ENCODE data around the gene GAGE10. TPM values are rescaled to one million over a fixed set of nuclear protein-coding genes. Genes with fewer than 3 reads are reported as not detected.
"Not testable (repeated sequence)": the region's sequence is repeated elsewhere in the genome, so short reads cannot be mapped to it uniquely, and the experiment has no call there.

The GAGE10 gene
- polyA plus RNA-seq, 4 donors = not detected

DNA sequence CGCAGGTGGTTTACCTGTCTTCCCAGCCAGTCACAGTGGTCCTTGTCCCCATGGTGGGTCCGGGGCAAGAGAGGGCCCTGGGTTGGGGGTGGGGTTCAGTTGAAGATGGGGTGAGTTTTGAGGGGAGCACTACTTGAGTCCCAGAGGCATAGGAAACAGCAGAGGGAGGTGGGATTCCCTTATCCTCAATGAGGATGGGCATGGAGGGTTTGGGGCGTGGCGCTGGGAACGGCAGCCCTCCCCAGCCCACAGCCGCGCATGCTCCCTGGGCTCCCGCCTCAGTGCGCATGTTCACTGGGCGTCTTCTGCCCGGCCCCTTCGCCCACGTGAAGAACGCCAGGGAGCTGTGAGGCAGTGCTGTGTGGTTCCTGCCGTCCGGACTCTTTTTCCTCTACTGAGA lies 18.3 kb downstream of the GAGE10 start, which contains the start of gene GAGE12J:
Gene GAGE12J, plus strand, starts transcription at position 301 of the 400 bp plus-strand sequence. CDS start 1,157 bp downstream, outside the sequence.
- not testable (repeated sequence) for H3K36me3 ChIP-seq (ENCODE audit: control insufficient read depth in 3 of 3, insufficient read depth in 2 of 3, low read depth in 1 of 3, low read length in 3 of 3); H3K27ac ChIP-seq (ENCODE audit: low read depth in 1 of 3, low read length in 2 of 3); H3K4me1 ChIP-seq (ENCODE audit: control insufficient read depth in 3 of 3, insufficient read depth in 2 of 3, low read depth in 1 of 3, low read length in 2 of 3); H3K27me3 ChIP-seq (ENCODE audit: control insufficient read depth in 3 of 3, insufficient read depth in 3 of 3, low read length in 3 of 3); H3K4me3 ChIP-seq (ENCODE audit: low read depth in 1 of 3, low read length in 3 of 3); FAIRE-seq; DNase-seq; H3K9me3 ChIP-seq (ENCODE audit: control insufficient read depth in 2 of 2, insufficient read depth in 1 of 2, low read depth in 1 of 2, low read length in 1 of 2)
- WGBS, 3 donors = no CpG with 5 or more reads among the region's 16 CpGs

DNA sequence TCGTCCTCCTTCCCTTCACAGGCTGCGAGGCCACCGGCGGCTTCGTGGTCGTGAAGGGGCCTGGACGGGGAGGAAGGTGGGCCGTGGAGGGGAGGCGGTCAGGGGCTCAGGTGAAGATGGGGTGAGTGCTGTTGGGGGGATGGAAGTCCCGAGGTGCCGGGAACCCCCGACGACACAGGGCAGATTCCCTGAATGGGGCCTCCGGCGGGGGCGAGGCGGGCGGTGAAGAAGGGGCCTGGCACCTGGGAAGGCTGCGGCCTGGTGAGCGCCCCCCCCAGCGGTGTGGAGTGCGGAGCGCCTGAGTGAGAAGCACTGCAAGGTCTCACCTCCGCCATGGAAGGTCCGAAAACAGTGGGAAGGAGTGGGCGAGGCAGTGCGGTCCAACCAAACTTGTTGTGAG lies 18.8 kb downstream of the GAGE10 start:
- H3K27ac ChIP-seq (ENCODE audit: low read depth in 1 of 3, low read length in 2 of 3); H3K27me3 ChIP-seq (ENCODE audit: control insufficient read depth in 3 of 3, insufficient read depth in 3 of 3, low read length in 3 of 3); H3K4me1 ChIP-seq (ENCODE audit: control insufficient read depth in 3 of 3, insufficient read depth in 2 of 3, low read depth in 1 of 3, low read length in 2 of 3); FAIRE-seq; H3K4me3 ChIP-seq (ENCODE audit: low read depth in 1 of 3, low read length in 3 of 3); H3K36me3 ChIP-seq (ENCODE audit: control insufficient read depth in 3 of 3, insufficient read depth in 2 of 3, low read depth in 1 of 3, low read length in 3 of 3); DNase-seq; H3K9me3 ChIP-seq (ENCODE audit: control insufficient read depth in 2 of 2, insufficient read depth in 1 of 2, low read depth in 1 of 2, low read length in 1 of 2): not testable (repeated sequence)
- WGBS, 3 donors = 80% methylated on average over 1 of the region's 27 CpGs; no CpG with 5 or more reads in 2 of the 3 donors

DNA sequence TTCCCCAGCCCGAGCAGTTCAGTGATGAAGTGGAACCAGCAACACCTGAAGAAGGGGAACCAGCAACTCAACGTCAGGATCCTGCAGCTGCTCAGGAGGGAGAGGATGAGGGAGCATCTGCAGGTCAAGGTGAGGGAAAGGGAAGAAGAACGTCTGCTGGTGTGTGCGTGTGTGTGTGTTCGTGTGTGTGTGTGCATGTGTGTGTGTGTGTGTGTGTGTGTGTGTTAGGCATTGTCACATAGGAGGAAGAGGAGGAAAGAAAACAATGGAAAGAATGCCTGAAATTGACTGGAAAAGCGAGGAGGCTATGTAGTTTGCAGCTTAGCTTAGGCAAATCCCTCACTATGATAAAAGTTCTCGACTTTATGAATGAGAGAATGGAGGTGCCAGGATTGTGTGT lies 20.3 kb downstream of the GAGE10 start:
- not testable (repeated sequence) for H3K27ac ChIP-seq (ENCODE audit: low read depth in 1 of 3, low read length in 2 of 3); H3K36me3 ChIP-seq (ENCODE audit: control insufficient read depth in 3 of 3, insufficient read depth in 2 of 3, low read depth in 1 of 3, low read length in 3 of 3); H3K27me3 ChIP-seq (ENCODE audit: control insufficient read depth in 3 of 3, insufficient read depth in 3 of 3, low read length in 3 of 3); H3K4me3 ChIP-seq (ENCODE audit: low read depth in 1 of 3, low read length in 3 of 3); FAIRE-seq; H3K9me3 ChIP-seq (ENCODE audit: control insufficient read depth in 2 of 2, insufficient read depth in 1 of 2, low read depth in 1 of 2, low read length in 1 of 2); H3K4me1 ChIP-seq (ENCODE audit: control insufficient read depth in 3 of 3, insufficient read depth in 2 of 3, low read depth in 1 of 3, low read length in 2 of 3); DNase-seq
- 100% methylated on average over 1 of the region's 7 CpGs; no CpG with 5 or more reads in 2 of the 3 donors for WGBS, 3 donors

DNA sequence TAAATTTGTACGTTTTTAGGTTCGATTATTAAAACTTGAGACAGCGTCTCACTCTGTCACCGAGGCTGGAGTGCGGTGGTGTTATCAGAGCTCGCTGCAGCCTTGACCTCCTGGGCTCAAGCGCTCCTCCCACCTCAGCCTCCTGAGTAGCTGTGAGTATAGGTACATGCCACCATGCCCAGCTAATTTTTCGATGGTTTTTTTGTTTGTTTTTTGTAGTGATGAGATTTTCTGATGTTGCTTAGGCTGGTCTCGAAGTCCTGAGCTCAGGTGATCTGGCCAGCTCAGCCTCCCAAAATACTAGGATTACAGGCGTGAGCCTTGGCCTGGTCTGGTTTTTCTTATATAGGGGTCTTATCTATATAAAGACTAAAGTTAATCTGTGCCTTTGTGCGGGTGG lies 27.0 kb downstream of the GAGE10 start:
- H3K36me3 ChIP-seq (ENCODE audit: control insufficient read depth in 3 of 3, insufficient read depth in 2 of 3, low read depth in 1 of 3, low read length in 3 of 3); H3K27me3 ChIP-seq (ENCODE audit: control insufficient read depth in 3 of 3, insufficient read depth in 3 of 3, low read length in 3 of 3); H3K27ac ChIP-seq (ENCODE audit: low read depth in 1 of 3, low read length in 2 of 3); FAIRE-seq; H3K4me1 ChIP-seq (ENCODE audit: control insufficient read depth in 3 of 3, insufficient read depth in 2 of 3, low read depth in 1 of 3, low read length in 2 of 3); DNase-seq; H3K4me3 ChIP-seq (ENCODE audit: low read depth in 1 of 3, low read length in 3 of 3); H3K9me3 ChIP-seq (ENCODE audit: control insufficient read depth in 2 of 2, insufficient read depth in 1 of 2, low read depth in 1 of 2, low read length in 1 of 2): not testable (repeated sequence)
- 86 to 92% (median 91%) methylated on average over 3 of the region's 11 CpGs for WGBS, 3 donors

DNA sequence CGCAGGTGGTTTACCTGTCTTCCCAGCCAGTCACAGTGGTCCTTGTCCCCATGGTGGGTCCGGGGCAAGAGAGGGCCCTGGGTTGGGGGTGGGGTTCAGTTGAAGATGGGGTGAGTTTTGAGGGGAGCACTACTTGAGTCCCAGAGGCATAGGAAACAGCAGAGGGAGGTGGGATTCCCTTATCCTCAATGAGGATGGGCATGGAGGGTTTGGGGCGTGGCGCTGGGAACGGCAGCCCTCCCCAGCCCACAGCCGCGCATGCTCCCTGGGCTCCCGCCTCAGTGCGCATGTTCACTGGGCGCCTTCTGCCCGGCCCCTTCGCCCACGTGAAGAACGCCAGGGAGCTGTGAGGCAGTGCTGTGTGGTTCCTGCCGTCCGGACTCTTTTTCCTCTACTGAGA lies 27.8 kb downstream of the GAGE10 start, which contains the start of gene GAGE13:
Gene GAGE13, plus strand, starts transcription at position 301 of the 400 bp plus-strand sequence. CDS start 1,156 bp downstream, outside the sequence.
- H3K9me3 ChIP-seq (ENCODE audit: control insufficient read depth in 2 of 2, insufficient read depth in 1 of 2, low read depth in 1 of 2, low read length in 1 of 2); DNase-seq; H3K36me3 ChIP-seq (ENCODE audit: control insufficient read depth in 3 of 3, insufficient read depth in 2 of 3, low read depth in 1 of 3, low read length in 3 of 3); H3K27ac ChIP-seq (ENCODE audit: low read depth in 1 of 3, low read length in 2 of 3); H3K4me3 ChIP-seq (ENCODE audit: low read depth in 1 of 3, low read length in 3 of 3); H3K4me1 ChIP-seq (ENCODE audit: control insufficient read depth in 3 of 3, insufficient read depth in 2 of 3, low read depth in 1 of 3, low read length in 2 of 3); H3K27me3 ChIP-seq (ENCODE audit: control insufficient read depth in 3 of 3, insufficient read depth in 3 of 3, low read length in 3 of 3); FAIRE-seq: not testable (repeated sequence)
- no CpG with 5 or more reads among the region's 16 CpGs for WGBS, 3 donors

DNA sequence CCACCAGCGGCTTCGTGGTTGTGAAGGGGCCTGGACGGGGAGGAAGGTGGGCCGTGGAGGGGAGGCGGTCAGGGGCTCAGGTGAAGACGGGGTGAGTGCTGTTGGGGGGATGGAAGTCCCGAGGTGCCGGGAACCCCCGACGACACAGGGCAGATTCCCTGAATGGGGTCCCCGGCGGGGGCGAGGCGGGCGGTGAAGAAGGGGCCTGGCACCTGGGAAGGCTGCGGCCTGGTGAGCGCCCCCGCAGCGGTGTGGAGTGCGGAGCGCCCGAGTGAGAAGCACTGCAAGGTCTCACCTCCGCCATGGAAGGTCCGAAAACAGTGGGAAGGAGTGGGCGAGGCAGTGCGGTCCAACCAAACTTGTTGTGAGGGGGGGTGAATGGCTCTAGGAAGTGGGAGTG lies 28.4 kb downstream of the GAGE10 start:
- H3K4me3 ChIP-seq (ENCODE audit: low read depth in 1 of 3, low read length in 3 of 3); H3K27ac ChIP-seq (ENCODE audit: low read depth in 1 of 3, low read length in 2 of 3); H3K36me3 ChIP-seq (ENCODE audit: control insufficient read depth in 3 of 3, insufficient read depth in 2 of 3, low read depth in 1 of 3, low read length in 3 of 3); H3K4me1 ChIP-seq (ENCODE audit: control insufficient read depth in 3 of 3, insufficient read depth in 2 of 3, low read depth in 1 of 3, low read length in 2 of 3); FAIRE-seq; H3K9me3 ChIP-seq (ENCODE audit: control insufficient read depth in 2 of 2, insufficient read depth in 1 of 2, low read depth in 1 of 2, low read length in 1 of 2); H3K27me3 ChIP-seq (ENCODE audit: control insufficient read depth in 3 of 3, insufficient read depth in 3 of 3, low read length in 3 of 3); DNase-seq: not testable (repeated sequence)
- no CpG with 5 or more reads among the region's 26 CpGs for WGBS, 3 donors

DNA sequence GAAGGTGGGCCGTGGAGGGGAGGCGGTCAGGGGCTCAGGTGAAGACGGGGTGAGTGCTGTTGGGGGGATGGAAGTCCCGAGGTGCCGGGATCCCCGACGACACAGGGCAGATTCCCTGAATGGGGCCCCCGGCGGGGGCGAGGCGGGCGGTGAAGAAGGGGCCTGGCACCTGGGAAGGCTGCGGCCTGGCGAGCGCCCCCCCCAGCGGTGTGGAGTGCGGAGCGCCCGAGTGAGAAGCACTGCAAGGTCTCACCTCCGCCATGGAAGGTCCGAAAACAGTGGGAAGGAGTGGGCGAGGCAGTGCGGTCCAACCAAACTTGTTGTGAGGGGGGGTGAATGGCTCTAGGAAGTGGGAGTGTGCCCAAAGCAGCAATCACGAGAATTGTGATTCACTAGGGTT lies 38.0 kb downstream of the GAGE10 start:
- not testable (repeated sequence) for H3K27me3 ChIP-seq (ENCODE audit: control insufficient read depth in 3 of 3, insufficient read depth in 3 of 3, low read length in 3 of 3); H3K4me1 ChIP-seq (ENCODE audit: control insufficient read depth in 3 of 3, insufficient read depth in 2 of 3, low read depth in 1 of 3, low read length in 2 of 3); FAIRE-seq; H3K4me3 ChIP-seq (ENCODE audit: low read depth in 1 of 3, low read length in 3 of 3); H3K9me3 ChIP-seq (ENCODE audit: control insufficient read depth in 2 of 2, insufficient read depth in 1 of 2, low read depth in 1 of 2, low read length in 1 of 2); DNase-seq; H3K36me3 ChIP-seq (ENCODE audit: control insufficient read depth in 3 of 3, insufficient read depth in 2 of 3, low read depth in 1 of 3, low read length in 3 of 3); H3K27ac ChIP-seq (ENCODE audit: low read depth in 1 of 3, low read length in 2 of 3)
- WGBS, 3 donors = 95 to 98% (median 96%) methylated on average over 7 to 14 of the region's 24 CpGs

DNA sequence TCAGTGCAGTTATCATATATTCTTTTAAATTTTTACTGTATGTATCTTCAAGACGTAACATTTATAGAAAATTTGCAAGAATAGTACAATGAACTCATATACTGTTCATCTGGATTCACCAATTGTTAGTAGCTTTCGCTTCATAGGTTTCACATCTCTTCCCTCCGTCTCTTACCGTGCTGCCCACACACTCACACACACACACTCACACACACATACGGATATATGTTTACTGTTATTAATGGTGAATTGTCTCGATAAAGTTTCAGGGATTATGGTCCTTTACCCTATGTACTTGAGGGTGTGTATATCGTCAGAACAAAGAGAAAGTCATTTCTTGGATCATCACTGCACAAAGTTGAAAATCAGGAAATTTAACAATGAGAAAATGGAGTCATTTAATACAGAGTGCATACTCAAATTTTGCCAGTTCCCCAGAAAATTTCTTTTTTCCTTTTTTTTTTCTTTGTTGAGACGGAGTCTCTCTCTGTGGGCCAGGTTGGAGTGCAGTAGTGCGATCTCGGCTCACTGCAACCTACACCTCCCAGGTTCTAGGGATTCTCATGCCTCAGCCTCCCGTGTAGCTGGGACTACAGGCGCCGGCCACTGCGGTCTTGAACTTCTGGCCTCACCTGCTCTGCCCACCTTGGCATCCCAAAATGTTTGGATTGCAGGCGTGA lies 41.2 kb downstream of the GAGE10 start:
- not testable (repeated sequence) for H3K36me3 ChIP-seq (ENCODE audit: control insufficient read depth in 3 of 3, insufficient read depth in 2 of 3, low read depth in 1 of 3, low read length in 3 of 3); H3K4me1 ChIP-seq (ENCODE audit: control insufficient read depth in 3 of 3, insufficient read depth in 2 of 3, low read depth in 1 of 3, low read length in 2 of 3); DNase-seq; FAIRE-seq; H3K9me3 ChIP-seq (ENCODE audit: control insufficient read depth in 2 of 2, insufficient read depth in 1 of 2, low read depth in 1 of 2, low read length in 1 of 2); H3K4me3 ChIP-seq (ENCODE audit: low read depth in 1 of 3, low read length in 3 of 3); H3K27me3 ChIP-seq (ENCODE audit: control insufficient read depth in 3 of 3, insufficient read depth in 3 of 3, low read length in 3 of 3); H3K27ac ChIP-seq (ENCODE audit: low read depth in 1 of 3, low read length in 2 of 3)
- 70 to 77% (median 76%) methylated on average over 11 of the region's 15 CpGs for WGBS, 3 donors

DNA sequence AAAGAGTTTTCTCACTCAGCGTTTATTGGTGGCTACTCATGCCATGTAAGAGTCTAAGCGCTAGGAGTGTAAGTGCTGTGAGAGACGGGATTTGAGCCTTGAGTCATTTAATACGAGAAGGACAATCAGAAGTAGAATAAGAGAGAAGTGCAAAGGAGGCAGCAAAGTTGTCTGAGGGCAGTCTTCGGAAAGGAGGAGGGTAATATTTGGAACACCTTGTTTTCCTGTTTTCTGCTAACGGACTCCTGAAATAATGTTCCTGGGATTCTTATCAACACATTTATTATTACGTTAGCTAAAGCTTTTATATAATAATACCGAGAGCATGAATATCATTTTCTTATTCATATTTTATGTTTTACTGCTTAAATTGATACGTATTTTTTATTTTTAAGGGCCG lies 42.0 kb downstream of the GAGE10 start:
- WGBS, 3 donors = 82 to 95% (median 86%) methylated on average over 5 to 6 of the region's 10 CpGs
- H3K36me3 ChIP-seq (ENCODE audit: control insufficient read depth in 3 of 3, insufficient read depth in 2 of 3, low read depth in 1 of 3, low read length in 3 of 3); DNase-seq; H3K27ac ChIP-seq (ENCODE audit: low read depth in 1 of 3, low read length in 2 of 3); H3K27me3 ChIP-seq (ENCODE audit: control insufficient read depth in 3 of 3, insufficient read depth in 3 of 3, low read length in 3 of 3); FAIRE-seq; H3K4me3 ChIP-seq (ENCODE audit: low read depth in 1 of 3, low read length in 3 of 3); H3K4me1 ChIP-seq (ENCODE audit: control insufficient read depth in 3 of 3, insufficient read depth in 2 of 3, low read depth in 1 of 3, low read length in 2 of 3); H3K9me3 ChIP-seq (ENCODE audit: control insufficient read depth in 2 of 2, insufficient read depth in 1 of 2, low read depth in 1 of 2, low read length in 1 of 2): not testable (repeated sequence)
